D341Med (cell line): Measurements from ENCODE around the gene FAM170A.

Experiments
- DNase-seq: peaks from one replicate; pipeline ENCODE4 v3.0.0; 2012; ENCODE audit warnings: low spot score

Gene FAM170A, protein sequence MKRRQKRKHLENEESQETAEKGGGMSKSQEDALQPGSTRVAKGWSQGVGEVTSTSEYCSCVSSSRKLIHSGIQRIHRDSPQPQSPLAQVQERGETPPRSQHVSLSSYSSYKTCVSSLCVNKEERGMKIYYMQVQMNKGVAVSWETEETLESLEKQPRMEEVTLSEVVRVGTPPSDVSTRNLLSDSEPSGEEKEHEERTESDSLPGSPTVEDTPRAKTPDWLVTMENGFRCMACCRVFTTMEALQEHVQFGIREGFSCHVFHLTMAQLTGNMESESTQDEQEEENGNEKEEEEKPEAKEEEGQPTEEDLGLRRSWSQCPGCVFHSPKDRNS

GRCh38 chr5:119629339-119629738, at the start of gene FAM170A:
Gene FAM170A (plus strand): TSS chr5:119629558. CDS start chr5:119629769, 211 bp downstream.
- DNase-seq = no peak

GRCh38 chr5:119582987-119583386, 46.4 kb upstream of the FAM170A start:
- no peak for DNase-seq

DNA sequence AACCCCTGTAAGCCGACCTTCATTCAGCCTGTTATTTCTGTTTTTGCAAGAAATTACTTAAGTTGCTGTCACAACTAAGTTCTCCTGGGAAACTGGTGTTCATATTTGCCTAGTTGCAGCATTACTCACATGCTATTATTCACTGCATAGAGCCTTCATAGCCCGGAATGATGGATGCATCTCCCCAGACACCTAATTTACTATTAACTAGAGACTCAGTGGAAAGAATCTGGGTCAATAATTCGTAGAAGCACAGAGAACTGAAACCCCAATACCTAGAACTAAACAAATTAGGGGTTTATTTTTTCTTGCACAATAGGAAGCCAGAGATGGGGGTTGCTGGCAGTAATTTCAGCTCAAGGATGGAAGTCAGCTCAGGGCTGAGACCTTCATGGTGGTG, 45.7 kb upstream of the FAM170A start:
- no peak for DNase-seq

DNA sequence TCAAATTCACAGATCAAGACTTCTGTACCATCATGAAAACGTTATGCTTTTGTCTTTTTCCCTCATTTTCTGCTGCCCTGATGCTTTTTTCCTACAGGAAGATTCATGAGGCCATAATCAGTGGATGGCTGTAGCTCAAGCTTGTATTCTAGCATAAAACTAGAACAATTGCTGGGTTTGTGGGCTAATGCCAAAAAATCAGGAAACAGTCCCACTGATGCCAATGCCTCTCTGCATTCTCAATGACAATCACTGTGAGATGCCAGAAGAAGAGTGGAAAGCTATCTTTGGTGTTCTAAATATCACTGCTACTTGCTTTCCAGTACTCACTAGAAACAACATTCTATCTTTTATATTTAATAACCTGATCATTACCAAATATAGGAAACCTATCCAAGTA, 33.3 kb upstream of the FAM170A start:
- no peak for DNase-seq

- DNase-seq = no peak
Observed at GRCh38 chr5:119597728-119598298, 31.5 kb upstream of the FAM170A start.

DNA sequence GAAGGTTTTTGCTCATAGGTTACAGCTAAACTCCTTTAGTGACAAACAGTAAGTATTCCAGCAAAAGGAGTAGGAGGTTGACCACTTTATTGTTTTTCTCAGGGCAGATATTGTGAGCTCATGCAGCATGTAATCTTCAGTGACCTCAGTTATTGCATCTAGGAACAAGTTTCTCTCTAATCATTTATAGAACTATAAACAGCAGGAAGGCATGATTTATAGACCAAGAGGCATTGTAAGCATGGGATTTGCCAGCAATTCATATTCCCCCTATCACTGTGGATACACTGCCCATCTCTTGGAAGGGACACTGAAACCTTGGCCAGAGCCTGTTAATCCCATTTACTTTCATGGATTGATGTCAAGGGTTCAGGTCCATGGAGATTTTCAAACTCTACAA, 15.4 kb upstream of the FAM170A start:
- DNase-seq = no peak

GRCh38 chr5:119614838-119615237, 14.5 kb upstream of the FAM170A start:
- DNase-seq = no peak

GRCh38 chr5:119626086-119626485, 3.3 kb upstream of the FAM170A start:
- no peak for DNase-seq

DNA sequence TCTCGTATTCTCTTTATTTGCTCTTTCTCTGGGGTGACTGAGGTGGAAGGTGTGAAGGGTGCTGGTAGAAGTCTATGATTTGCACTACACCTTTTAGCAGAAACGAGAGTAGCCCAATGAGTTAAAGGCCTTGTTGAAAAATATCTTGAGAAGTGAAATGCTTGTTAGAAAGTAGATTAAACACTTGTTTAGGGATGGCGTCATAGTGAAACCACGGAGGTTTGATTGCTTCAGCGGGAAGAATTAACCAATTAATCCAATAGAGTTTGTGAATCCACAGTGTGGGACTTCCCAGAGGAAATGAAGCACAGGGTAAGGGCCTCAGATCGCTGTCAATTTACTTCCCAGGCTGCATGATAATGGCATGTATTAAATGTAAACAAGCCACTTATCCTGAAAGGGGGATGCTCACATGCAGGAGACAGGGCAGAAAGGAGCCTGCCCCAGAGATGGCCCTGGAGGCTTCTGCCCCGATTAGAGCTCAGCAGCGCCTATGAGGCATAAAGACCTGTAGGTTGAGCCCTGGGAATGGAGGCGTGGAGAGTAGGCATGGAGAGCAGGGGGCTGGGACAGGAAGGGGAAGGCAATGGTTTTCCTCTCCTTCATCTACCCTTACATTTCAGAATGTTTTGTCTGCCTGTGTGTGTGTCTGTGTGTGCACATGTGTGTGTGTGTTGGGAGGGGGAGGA, 1.5 kb downstream of the FAM170A start:
- no peak for DNase-seq

DNA sequence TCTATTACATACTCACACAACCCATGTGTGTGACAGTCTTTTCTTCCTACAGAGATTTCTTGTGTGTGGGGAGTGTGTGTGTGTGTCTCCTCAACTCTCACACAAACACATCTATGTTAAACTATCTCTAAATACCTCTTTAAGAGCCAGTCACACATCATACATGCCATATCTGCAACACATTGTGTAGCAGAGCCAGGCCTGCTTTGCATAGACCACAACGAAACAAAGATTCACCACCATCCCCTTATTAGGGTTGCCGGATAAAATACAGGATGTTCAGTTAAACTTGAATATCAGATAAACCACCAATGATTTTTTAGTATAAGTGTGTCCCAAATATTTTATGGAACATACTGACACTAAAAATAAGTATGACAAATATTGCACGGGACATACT, 2.3 kb downstream of the FAM170A start:
- DNase-seq = no peak

DNA sequence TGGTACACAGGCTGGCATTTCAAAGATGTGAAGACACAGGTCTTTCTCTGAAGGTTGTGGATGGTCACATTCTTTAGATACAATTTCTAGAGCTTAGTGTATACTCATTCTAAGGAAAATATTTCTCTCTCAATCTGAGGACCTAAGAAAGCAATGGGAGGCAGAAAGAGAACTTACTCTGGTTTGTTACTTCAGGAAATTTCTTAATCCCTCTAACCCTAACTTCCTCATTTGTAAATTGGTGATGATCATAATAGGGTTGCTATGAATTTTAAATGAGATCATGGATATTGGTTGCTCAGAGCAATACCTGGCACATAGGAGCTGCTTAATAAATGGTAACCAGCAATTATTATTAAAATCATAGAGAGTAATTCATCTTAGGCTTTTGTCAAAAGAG, 22.1 kb downstream of the FAM170A start:
- no peak for DNase-seq

GRCh38 chr5:119655061-119655460, 25.7 kb downstream of the FAM170A start:
- no peak for DNase-seq

DNA sequence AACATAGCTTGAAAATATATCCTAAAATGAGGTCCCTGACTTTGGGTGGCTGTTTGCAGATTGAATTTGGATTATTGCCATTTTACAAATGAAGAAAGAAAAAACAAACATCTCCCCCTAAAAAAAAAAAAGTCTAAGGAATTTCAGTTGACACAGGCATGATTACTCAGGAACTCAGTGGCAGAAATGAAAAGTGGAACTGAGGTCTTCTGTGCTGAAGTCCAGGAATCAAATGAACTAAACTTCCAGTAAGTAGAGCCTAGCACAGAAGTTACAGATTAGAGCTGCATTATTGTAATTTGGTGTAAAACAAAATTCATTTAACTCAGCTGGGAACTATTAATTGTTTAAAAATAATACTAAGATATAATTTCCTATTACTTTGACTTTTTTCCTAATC, 26.7 kb downstream of the FAM170A start:
- DNase-seq = no peak

- DNase-seq = no peak
Observed at GRCh38 chr5:119666542-119666941, 37.2 kb downstream of the FAM170A start.

- no peak for DNase-seq
Observed at GRCh38 chr5:119678351-119679028, 49.1 kb downstream of the FAM170A start.

GRCh38 chr5:119680080-119680479, 50.7 kb downstream of the FAM170A start:
- no peak for DNase-seq

GRCh38 chr5:119681734-119682133, 52.4 kb downstream of the FAM170A start:
- no peak for DNase-seq

- DNase-seq = no peak
Observed at GRCh38 chr5:119682372-119682771, 53.0 kb downstream of the FAM170A start.
